NCI-H2081 (cell line): ENCODE results near the gene ZNF274.
"Not testable (repeated sequence)": the region's sequence is repeated elsewhere in the genome, so short reads cannot be mapped to it uniquely, and the experiment has no call there.

Experiments
- DNase-seq, 2 experiments: peaks; one replicate each; lab custom pipeline; 2025; lab: John Stamatoyannopoulos, UW

The ZNF274 gene

GRCh38 chr19:58212336-58213074 is 29.6 kb downstream of the ZNF274 start:
- no peak for DNase-seq

GRCh38 chr19:58213075-58213369 is 30.2 kb downstream of the ZNF274 start:
- no peak for DNase-seq

- DNase-seq: no peak
These were observed 34.2 kb downstream of the ZNF274 start for GRCh38 chr19:58217069-58217481.

GRCh38 chr19:58217607-58218391 is 34.9 kb downstream of the ZNF274 start:
- no peak for DNase-seq

GRCh38 chr19:58218899-58219298 is 36.0 kb downstream of the ZNF274 start:
- DNase-seq: peak; percentile 26 to 30

GRCh38 chr19:58227964-58228584 is 45.2 kb downstream of the ZNF274 start:
- peak in 1 of 2 experiments; percentile 56 for DNase-seq

- DNase-seq: peak; percentile 76 to 86
These were observed 45.9 kb downstream of the ZNF274 start, which contains the start of gene ZNF544 for GRCh38 chr19:58228585-58229254. Gene ZNF544, plus strand, starts transcription at chr19:58228914. Its CDS starts 15,110 bp downstream, at chr19:58244024.

GRCh38 chr19:58229255-58229639 is 46.4 kb downstream of the ZNF274 start:
- peak; percentile 56 to 71 for DNase-seq

- no peak for DNase-seq
These were observed 54.5 kb downstream of the ZNF274 start for GRCh38 chr19:58237324-58237723.

GRCh38 chr19:58243351-58243750 is 60.5 kb downstream of the ZNF274 start:
- DNase-seq: no peak

- DNase-seq: no peak
These were observed 66.0 kb downstream of the ZNF274 start for GRCh38 chr19:58248886-58249285.

GRCh38 chr19:58252102-58252685 is 69.3 kb downstream of the ZNF274 start:
- DNase-seq: peak in 1 of 2 experiments; percentile 3

- DNase-seq: not testable (repeated sequence)
These were observed 75.4 kb downstream of the ZNF274 start for GRCh38 chr19:58258259-58258658.

- no peak for DNase-seq
These were observed 78.7 kb downstream of the ZNF274 start for GRCh38 chr19:58261600-58261967.

- DNase-seq: no peak
These were observed 79.4 kb downstream of the ZNF274 start for GRCh38 chr19:58261968-58262921.

GRCh38 chr19:58262922-58263296 is 80.0 kb downstream of the ZNF274 start:
- no peak for DNase-seq
